ENCODE measurements around the gene MRPL20.
A peak's percentile ranks its signal among the peaks of the same experiment; 100 is the strongest.
"Not testable (repeated sequence)": the region's sequence is repeated elsewhere in the genome, so short reads cannot be mapped to it uniquely, and the experiment has no call there.

MRPL20 gene

GRCh38 chr1:1390675-1391074, 16.4 kb downstream of the MRPL20 start:
- no peak for DNase-seq (ENCODE audit: extremely low read depth in 1 of 2, low read depth in 1 of 2)

DNA sequence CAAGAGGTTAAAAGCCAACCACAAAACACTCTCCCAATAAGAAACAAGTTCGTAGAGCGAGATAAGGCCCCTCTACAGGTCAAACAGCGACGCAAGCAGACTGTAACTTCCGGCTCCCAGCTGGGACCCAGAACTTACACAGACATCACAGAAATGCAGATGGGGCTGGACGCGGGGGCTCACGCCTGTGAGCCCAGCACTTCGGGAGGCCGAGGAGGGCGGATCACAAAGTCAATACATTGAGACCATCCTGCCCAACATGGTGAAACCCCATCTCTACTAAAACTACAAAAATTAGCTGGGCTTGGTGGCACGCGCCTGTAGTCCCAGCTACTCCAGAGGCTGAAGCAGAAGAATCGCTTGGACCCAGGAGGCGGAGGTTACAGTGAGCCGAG, 19.0 kb downstream of the MRPL20 start:
- DNase-seq (ENCODE audit: extremely low read depth in 1 of 2, low read depth in 1 of 2), result no peak

GRCh38 chr1:1387098-1388077, 19.7 kb downstream of the MRPL20 start:
- DNase-seq (ENCODE audit: extremely low read depth in 1 of 2, low read depth in 1 of 2), result no peak

GRCh38 chr1:1385931-1386330, 21.2 kb downstream of the MRPL20 start:
- DNase-seq (ENCODE audit: extremely low read depth in 1 of 2, low read depth in 1 of 2), result no peak

- not testable (repeated sequence) for DNase-seq (ENCODE audit: extremely low read depth in 1 of 2, low read depth in 1 of 2)
These were observed 21.8 kb downstream of the MRPL20 start for GRCh38 chr1:1385339-1385738.

- DNase-seq (ENCODE audit: extremely low read depth in 1 of 2, low read depth in 1 of 2), result no peak
These were observed 25.8 kb downstream of the MRPL20 start for GRCh38 chr1:1381294-1381693.

DNA sequence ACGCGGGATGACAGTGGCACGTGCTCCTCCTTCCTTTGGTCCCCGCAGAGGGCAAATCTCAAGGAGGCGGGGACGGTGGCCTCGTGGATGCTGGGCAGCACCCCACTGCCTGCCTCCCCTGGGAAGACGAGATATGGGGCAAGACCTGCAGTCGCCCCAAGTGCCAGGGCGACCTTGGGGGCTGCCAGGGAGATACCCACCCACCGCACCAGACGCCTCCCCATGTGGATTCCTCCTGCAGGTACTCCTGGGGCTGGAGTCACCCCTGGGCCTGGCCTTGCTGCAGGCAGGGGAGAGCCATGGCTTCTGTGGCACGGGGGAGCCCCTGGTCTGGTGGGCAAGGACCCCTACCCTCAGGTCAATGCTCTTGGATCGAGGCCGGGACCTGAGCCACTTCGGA, 26.2 kb downstream of the MRPL20 start:
- no peak for DNase-seq (ENCODE audit: extremely low read depth in 1 of 2, low read depth in 1 of 2)

DNA sequence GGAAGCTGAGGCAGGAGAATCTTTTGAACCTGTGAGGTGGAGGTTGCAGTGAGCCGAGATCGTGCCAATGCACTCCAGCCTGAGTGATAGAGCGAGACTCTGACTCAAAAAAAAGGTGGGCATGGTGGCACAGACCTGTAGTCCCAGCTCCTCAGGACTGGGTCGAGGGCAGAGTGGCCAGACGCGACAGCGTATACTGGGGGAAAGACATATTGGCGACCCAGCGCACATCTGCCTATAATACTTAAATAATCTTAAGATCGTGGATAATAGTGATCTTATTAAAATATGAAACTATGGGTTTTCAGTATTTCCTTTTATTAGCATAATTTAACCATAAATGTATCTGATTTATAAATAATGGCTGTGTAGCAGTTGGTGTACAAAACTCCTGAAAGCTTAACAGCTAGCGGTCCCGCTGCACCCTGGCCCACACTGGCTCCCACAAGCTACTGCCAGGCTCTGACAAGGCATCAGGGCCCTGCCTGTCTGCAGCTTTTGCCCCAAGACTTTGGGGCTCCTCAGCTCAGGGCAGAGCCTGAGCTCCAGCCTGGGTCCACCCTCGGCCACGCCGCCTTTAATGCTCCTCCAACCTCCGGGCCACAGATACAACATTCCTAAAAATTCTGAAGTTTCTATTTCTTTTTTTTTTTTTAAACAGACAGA, 29.4 kb downstream of the MRPL20 start:
- DNase-seq (ENCODE audit: extremely low read depth in 1 of 2, low read depth in 1 of 2), result no peak

DNA sequence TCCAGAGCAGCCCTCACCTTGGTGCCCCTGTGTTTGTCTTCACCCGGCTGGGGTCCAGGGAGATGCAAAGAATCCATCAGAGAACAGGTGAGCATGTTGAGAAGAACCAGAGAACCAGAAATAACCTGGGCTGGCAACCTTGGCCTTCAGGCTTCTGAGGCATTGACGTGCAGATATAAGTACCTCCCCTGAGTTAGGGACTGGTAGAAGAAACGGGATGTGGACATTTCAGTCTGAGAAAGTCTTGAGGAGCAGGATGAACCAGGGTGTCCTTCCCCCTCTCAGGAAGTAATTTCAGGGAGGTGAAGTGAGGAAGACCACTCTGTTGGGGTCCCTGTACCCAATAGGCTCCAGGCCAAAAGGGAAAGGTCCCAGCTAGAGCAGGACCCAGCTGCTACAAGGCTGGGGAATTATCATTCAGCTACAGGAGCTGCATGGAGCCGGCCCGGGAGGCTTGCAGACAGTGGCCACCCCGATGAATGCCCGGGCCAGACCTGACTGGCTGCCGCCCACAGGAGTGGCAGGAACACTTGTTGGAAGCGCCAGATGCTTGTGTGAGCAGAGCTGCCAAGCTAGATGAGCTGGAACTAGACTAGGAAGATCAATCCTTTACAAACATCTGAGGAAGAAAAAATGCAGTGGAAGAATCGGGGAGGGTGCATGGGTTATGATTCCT, 30.4 kb downstream of the MRPL20 start:
- no peak for DNase-seq (ENCODE audit: extremely low read depth in 1 of 2, low read depth in 1 of 2)

GRCh38 chr1:1374929-1375662, 32.0 kb downstream of the MRPL20 start, which contains the start of gene AURKAIP1:
AURKAIP1 (minus strand) TSS chr1:1375207; CDS start chr1:1374756, 451 bp downstream.
- DNase-seq (ENCODE audit: extremely low read depth in 1 of 2, low read depth in 1 of 2), result peak; percentile 92 to 95

DNA sequence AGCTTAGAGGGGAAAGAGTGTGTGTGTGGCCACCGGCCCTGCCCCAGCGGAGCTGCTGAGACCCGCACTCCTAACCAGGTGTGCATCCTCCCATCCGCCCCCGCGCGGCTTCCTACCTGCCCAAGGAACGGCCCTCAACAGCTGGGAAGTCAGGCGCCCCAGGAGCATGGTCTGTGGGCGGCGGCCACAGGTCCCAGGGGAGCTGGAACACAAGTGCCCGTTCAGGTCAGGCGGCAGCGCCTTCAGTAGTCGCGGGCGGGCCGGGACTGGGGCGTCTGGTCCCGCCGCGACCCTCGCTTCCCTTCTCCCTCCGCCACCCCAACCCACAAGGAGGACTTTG, 32.5 kb downstream of the MRPL20 start:
- no peak for DNase-seq (ENCODE audit: extremely low read depth in 1 of 2, low read depth in 1 of 2)

DNA sequence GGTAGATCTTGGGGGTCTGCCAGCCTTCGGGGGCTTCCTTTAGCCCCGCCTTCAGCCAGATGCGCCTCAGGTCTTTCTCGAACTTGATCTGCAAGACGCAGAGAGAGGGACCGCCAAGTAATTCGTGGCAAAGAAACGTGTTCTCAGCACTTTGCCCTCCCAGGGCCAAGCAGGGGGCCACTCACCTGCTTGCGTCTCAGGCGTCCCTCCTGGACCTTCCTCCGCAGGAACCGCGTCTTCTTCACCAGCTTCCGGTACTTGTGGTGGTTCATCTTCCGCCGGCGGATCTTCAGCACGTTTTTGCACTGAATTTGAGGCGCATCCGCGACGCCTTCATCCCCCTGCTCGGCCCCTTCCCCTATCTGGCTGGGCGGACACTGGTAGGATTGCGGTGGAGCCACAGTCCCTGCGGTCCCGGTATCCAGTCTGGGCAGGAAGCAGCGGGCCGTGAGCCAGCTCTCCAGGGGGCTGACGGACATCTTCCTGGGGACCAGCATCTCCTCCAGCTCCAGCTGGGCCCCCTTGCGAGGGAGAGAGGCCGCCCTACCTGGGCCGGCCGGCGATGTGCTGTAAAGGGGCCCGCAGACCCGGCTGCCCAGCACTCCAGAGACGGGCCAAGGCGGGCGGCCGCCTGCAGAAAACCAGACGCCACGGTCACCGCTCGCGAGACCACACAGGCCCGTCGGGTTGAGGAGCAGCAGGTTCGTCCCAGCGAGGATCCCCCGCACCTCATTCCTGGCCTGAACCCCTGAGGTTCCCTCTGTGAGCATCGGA, 33.1 kb downstream of the MRPL20 start:
- DNase-seq (ENCODE audit: extremely low read depth in 1 of 2, low read depth in 1 of 2), result no peak

GRCh38 chr1:1373051-1373814, 33.9 kb downstream of the MRPL20 start:
- no peak for DNase-seq (ENCODE audit: extremely low read depth in 1 of 2, low read depth in 1 of 2)

DNA sequence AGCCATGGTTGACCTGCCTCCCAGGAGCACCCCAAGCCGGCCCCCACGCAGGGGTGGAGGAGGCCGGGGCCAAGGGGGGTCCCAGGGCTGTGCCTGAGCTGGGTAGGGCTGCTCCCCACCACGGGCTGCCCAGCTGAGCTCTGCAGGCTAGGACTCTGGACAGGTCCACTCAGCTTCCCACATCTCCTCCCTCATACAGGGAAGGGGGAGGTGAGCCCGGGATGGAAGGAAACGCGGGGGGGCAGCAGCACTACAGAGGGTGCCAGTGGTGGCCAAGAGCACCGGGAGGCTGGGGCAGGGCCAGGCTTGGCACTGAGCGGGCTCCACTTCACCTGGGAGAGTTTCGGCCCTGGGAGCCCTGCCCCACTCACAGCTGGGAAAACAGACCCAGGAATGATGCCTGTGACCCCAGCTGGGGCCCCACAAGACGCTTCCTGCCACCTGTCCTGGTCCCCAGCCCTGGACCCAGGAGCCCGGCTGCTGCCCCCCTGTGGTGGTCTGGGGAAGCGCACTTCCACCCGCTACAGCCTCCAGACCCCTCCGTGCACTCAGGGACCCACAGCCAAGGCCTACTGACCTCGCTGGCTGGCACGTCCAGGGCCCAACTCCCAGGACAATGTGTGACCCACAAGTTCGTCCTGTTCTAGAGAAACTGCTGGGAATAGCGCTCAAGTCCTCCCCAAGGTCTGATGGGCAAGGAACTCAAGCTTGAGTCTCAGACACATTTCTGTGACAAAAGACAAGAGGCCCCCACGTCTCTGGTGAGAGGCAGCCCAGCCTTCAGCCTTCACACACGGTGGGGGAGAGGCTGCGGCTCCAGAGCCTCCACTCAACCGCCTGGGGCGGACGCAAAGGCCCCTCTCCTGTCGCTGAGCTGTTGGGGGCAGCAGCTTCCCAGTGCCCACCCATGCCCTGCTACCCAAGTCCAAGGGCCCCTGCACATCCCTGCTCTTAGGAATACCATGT, 35.1 kb downstream of the MRPL20 start:
- DNase-seq (ENCODE audit: extremely low read depth in 1 of 2, low read depth in 1 of 2), result peak; percentile 53 to 60

GRCh38 chr1:1371364-1371745, 35.7 kb downstream of the MRPL20 start:
- DNase-seq (ENCODE audit: extremely low read depth in 1 of 2, low read depth in 1 of 2), result peak in 1 of 2 donors; percentile 38

- no peak for DNase-seq (ENCODE audit: extremely low read depth in 1 of 2, low read depth in 1 of 2)
These were observed 36.3 kb downstream of the MRPL20 start for GRCh38 chr1:1370771-1371300.

DNA sequence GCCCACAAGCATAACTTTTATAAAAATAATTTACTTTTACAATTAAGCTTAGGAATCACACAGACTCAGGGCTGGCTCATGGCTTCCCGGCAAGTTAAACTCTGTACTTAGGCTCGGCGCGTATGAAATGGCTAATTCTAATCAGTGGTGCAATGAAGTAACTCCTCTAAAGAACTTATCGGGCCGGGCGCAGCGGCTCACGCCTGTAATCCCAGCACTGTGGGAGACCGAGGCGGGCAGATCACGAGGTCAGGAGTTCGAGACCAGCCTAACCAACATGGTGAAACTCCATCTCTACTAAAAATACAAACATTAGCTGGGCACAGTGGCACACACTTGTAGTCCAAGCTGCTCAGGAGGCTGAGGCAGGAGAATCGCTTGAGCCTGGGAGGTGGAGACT, 37.0 kb downstream of the MRPL20 start:
- DNase-seq (ENCODE audit: extremely low read depth in 1 of 2, low read depth in 1 of 2), result not testable (repeated sequence)

DNA sequence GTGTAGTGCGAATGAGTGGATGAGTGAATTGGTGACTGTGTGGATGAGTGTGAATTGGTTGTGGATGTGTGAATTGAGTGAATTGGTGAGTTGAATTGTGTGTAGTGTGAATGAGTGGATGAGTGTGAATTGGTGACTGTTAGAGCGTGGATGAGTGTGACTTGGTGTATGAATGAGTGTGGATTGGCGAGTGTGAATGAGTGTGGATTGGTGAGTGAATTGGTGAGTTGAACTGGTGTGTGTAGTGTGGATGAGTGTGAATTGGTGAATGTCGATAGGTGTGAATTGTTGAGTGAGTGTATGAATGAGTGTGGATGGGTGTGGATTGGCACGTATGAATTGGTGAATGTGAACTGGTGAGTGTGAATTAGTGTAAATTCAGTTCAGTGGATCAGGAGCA, 39.8 kb downstream of the MRPL20 start:
- DNase-seq (ENCODE audit: extremely low read depth in 1 of 2, low read depth in 1 of 2), result no peak

All from stimulated activated CD8-positive, alpha-beta memory T cell treated with anti-CD3 and anti-CD28 coated beads, Interleukin-7, amount 100 ng/mL, for 48 hours (primary cell).